ENCODE data around the gene RCOR3. TPM values are rescaled to one million over a fixed set of nuclear protein-coding genes. Genes with fewer than 3 reads are reported as not detected.

Gene RCOR3
- total RNA-seq, 2 donors from 2014 or later, result 40.7 to 76.8 TPM

DNA sequence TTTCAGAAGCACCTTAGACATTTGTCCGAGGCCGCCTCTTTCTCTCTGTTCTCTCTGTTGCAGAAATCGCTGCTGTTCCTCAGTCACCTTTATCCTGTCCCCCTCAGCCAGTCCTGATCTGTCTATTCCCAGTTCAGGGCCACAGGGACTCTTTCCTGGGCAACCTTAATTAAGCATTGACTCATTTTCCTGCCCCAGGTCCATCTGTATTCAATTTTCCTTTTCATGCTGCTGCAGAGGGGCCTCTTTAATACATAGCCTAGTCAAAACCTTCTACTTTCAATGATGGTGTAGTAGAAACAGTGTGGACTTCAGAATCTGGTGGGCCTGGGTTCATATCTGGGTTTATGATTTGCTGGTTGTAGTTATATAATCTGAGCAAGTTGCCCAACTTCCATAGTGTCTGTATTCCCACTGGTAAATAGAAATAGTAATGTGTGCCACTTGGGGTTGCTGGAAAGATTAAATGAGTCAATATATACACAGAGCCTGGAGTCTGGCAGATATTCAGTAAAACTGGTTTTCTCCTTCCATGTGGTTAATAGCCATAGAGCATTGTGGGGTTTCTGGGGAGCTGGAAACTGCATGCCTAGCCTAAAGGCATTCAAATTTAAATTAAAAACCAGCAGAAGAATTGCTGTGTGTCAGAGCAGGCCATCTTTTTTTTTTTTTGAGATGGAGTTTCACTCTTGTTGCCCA lies 72.0 kb downstream of the RCOR3 start:
- no peak for TF ChIP-seq POLR2A (IDR thresholded peaks at IDR 0.05)
- TF ChIP-seq, protein P1, sequence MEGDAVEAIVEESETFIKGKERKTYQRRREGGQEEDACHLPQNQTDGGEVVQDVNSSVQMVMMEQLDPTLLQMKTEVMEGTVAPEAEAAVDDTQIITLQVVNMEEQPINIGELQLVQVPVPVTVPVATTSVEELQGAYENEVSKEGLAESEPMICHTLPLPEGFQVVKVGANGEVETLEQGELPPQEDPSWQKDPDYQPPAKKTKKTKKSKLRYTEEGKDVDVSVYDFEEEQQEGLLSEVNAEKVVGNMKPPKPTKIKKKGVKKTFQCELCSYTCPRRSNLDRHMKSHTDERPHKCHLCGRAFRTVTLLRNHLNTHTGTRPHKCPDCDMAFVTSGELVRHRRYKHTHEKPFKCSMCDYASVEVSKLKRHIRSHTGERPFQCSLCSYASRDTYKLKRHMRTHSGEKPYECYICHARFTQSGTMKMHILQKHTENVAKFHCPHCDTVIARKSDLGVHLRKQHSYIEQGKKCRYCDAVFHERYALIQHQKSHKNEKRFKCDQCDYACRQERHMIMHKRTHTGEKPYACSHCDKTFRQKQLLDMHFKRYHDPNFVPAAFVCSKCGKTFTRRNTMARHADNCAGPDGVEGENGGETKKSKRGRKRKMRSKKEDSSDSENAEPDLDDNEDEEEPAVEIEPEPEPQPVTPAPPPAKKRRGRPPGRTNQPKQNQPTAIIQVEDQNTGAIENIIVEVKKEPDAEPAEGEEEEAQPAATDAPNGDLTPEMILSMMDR (IDR thresholded peaks at IDR 0.05), result no peak
- 84% methylated on average over 3 of the region's 3 CpGs for WGBS, 2 donors
- H3K27ac ChIP-seq, result peak overlapping the region; percentile 17 to 97 (median 86)
- no peaks in the 10 kb centered on the region for H3K9me3 ChIP-seq
- DNase-seq (peak in 1 of 4 donors; percentile 16), ATAC-seq (no peak)
- intact Hi-C loops (cut with DNase I), result no loop called here
- no peaks in the 10 kb centered on the region for H3K27me3 ChIP-seq
- peaks cover 88% of the 10 kb centered on the region for H3K4me1 ChIP-seq
- H3K4me3 ChIP-seq, result no peak overlapping the region
- no peaks in the 10 kb centered on the region for H3K36me3 ChIP-seq (replicated peaks in 1 of 2; ENCODE audit: insufficient read depth in 1 of 2, low read depth in 2 of 2)

DNA sequence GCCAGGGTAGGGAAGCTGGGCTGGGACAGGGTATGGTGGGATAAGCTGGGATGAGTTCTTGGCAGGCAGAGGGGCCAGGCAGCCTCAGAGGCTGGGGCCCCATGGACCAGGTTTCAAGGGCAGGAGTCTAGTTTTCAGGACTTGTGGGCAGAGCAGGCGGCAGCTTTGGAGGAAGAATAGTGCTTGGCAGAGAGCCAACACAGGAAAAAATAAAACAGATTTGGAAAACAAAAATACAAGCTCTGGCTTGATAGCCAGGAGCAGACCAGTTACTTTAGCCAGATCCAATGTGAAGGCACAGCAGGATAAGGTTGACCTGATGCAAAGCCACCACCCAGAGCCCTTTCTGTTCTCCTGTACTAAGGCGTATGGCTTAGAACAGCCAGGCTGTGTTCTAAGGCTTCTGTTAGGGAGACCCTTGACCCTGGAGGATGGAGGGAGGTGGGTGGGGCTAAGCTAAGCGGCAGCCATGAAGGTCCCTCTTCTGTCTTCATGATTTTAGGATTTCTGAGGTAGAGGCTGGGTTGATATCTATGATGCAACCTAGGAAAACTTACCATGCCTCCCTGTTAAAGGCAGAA lies 73.0 kb downstream of the RCOR3 start:
- Histone ChIP-seq H3K4me3 (no peak overlapping the region), H3K27me3 (no peaks in the 10 kb centered on the region), H3K27ac (peak overlapping the region; percentile 25 to 97 (median 86)), H3K4me1 (peaks cover 95% of the 10 kb centered on the region), H3K9me3 (no peaks in the 10 kb centered on the region), H3K36me3 (replicated peaks in 1 of 2; ENCODE audit: insufficient read depth in 1 of 2, low read depth in 2 of 2) (no peaks in the 10 kb centered on the region)
- intact Hi-C loops (cut with DNase I), result no loop called here
- ATAC-seq, result no peak
- peak in 1 of 4 donors; percentile 10 for DNase-seq
- WGBS, 2 donors, result 51 to 57% methylated on average over 3 of the region's 3 CpGs
- TF ChIP-seq POLR2A (IDR thresholded peaks at IDR 0.05), result no peak
- TF ChIP-seq, protein P1 (IDR thresholded peaks at IDR 0.05), result no peak

DNA sequence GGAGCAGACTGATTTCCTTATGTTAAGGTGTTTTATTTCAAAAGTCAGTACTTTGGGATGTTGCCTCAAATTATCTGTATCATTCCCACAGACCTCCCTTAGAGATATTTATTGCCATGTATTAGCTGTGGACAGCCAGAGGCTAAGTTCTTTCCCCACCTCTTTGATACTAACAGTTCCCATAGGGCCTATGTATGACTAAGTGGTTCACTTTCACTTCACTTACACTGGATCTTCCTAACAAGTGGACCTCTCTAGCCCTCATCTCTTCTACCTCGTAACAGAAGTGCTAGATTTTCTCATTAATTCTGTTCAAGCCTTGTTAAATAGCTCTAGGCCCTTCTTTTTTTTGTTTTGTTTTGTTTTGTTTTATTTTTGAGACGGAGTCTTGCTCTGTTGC lies 73.7 kb downstream of the RCOR3 start:
- 86 to 91% methylated on average over 2 of the region's 2 CpGs for WGBS, 2 donors
- Histone ChIP-seq H3K9me3 (no peaks in the 10 kb centered on the region), H3K36me3 (replicated peaks in 1 of 2; ENCODE audit: insufficient read depth in 1 of 2, low read depth in 2 of 2) (no peaks in the 10 kb centered on the region), H3K27ac (peak overlapping the region; percentile 65 to 87 (median 72)), H3K27me3 (no peaks in the 10 kb centered on the region), H3K4me3 (no peak overlapping the region), H3K4me1 (peaks cover 100% of the 10 kb centered on the region)
- ATAC-seq, result no peak
- TF ChIP-seq POLR2A (IDR thresholded peaks at IDR 0.05), result no peak
- TF ChIP-seq, protein P1 (IDR thresholded peaks at IDR 0.05), result no peak
- no peak for DNase-seq
- intact Hi-C loops (cut with DNase I), result no loop called here

DNA sequence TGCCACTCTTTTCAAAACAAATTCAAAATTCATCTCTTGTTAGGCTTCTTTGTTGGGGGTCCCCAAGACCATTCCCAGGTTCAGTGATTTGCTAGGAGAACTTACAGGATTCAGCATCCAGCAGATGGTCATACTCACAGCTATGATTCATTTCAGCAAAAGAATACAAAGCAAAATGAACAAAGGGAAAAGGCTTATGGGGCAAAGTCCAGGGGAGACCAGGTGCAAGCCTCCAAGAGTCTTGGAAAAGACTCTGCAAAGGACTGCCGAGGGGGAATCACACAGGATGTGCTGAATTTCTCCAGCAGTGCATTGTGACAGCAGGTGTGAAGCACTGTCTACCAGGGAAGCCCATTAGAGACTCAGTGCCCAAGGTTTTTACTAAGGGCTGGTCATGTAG lies 74.7 kb downstream of the RCOR3 start:
- DNase-seq, result peak in 1 of 4 donors; percentile 53
- no peaks in the 10 kb centered on the region for H3K36me3 ChIP-seq (replicated peaks in 1 of 2; ENCODE audit: insufficient read depth in 1 of 2, low read depth in 2 of 2)
- no peaks in the 10 kb centered on the region for H3K27me3 ChIP-seq
- WGBS, 2 donors, result 32 to 36% methylated on average over 1 of the region's 1 CpG
- H3K4me1 ChIP-seq, result peaks cover 100% of the 10 kb centered on the region
- no peak for TF ChIP-seq POLR2A (IDR thresholded peaks at IDR 0.05)
- TF ChIP-seq, protein P1 (IDR thresholded peaks at IDR 0.05), result no peak
- peak overlapping the region; percentile 65 to 87 (median 72) for H3K27ac ChIP-seq
- ATAC-seq, result peak; percentile 60
- H3K9me3 ChIP-seq, result no peaks in the 10 kb centered on the region
- intact Hi-C loops (cut with DNase I), result no loop called here
- H3K4me3 ChIP-seq, result no peak overlapping the region
